B cell (primary cell): ENCODE measurements around the gene PCDHB10. TPM values are rescaled to one million over a fixed set of nuclear protein-coding genes. Genes with fewer than 3 reads are reported as not detected.
"Not testable (repeated sequence)": the region's sequence is repeated elsewhere in the genome, so short reads cannot be mapped to it uniquely, and the experiment has no call there.

Source experiments
- ATAC-seq: fragments of 200-7000 bp; cut with Tn5 transposase; one replicate; pipeline ENCODE4 v1.10.0; 2021; ENCODE audit warnings: low read depth, mild to moderate bottlenecking, moderate number of reproducible peaks, moderate library complexity
- CTCF ChIA-PET: fragments of 350-600 bp; sonication (Branson Sonifier 250); formaldehyde crosslinking; loops from one replicate; lab custom pipeline; 2021; ENCODE audit warnings: antibody characterized with exemption, inconsistent platforms; lab: Charles Lee
- POLR2A ChIA-PET: fragments of 350-600 bp; sonication (Branson Sonifier 250); formaldehyde crosslinking; loops from one replicate; lab custom pipeline; 2021; ENCODE audit warnings: antibody characterized with exemption; lab: Charles Lee
- DNase-seq: peaks from one replicate; pipeline ENCODE4 v3.0.0; 2013
- H2AFZ ChIP-seq: 2 replicates; pipeline ENCODE4 v1.6.1; 2012; ENCODE audit warnings: mild to moderate bottlenecking, low read depth, low read length; ENCODE audit not compliant: insufficient read depth, poor library complexity, severe bottlenecking
- H3K27ac ChIP-seq, 2 donors: 1 replicate in 1 of 2; 2 replicates in 1 of 2; pipeline ENCODE4 v1.5.1; 2012 to 2013; ENCODE audit warnings: low read length in 2 of 2, mild to moderate bottlenecking in 2 of 2, moderate library complexity in 1 of 2
- H3K27me3 ChIP-seq, 4 experiments: fragments of 200-600 bp in 1 of 4; sonication (generic) in 1 of 4; replicated peaks in 1 of 4; 1 replicate in 2 of 4; 2 replicates in 2 of 4; pipeline versions ENCODE4 v1.6.1 to v1.7.0; 2013 to 2016; ENCODE audit warnings: low read length in 3 of 4, mild to moderate bottlenecking in 2 of 4, mixed read lengths in 1 of 4, moderate library complexity in 1 of 4; ENCODE audit not compliant: insufficient read depth in 4 of 4, control insufficient read depth in 3 of 4; ENCODE audit errors: control extremely low read depth in 1 of 4
- H3K36me3 ChIP-seq, 2 experiments: replicated peaks in 1 of 2; 1 replicate in 1 of 2; 2 replicates in 1 of 2; pipeline versions ENCODE4 v1.6.1 to v1.7.1; 2013; ENCODE audit warnings: low read length in 1 of 2; ENCODE audit not compliant: insufficient read depth in 2 of 2, control insufficient read depth in 1 of 2; ENCODE audit errors: control extremely low read depth in 1 of 2, extremely low read depth in 1 of 2
- H3K4me1 ChIP-seq, 2 donors: fragments of 200-600 bp in 1 of 2; sonication (generic) in 1 of 2; 1 replicate in 1 of 2; 2 replicates in 1 of 2; pipeline versions ENCODE4 v1.5.1 to v1.6.1; 2013 to 2017; ENCODE audit warnings: low read length in 2 of 2; ENCODE audit not compliant: control insufficient read depth in 2 of 2, insufficient read depth in 2 of 2
- H3K4me2 ChIP-seq: replicated peaks from 2 replicates; pipeline ENCODE3; 2012; ENCODE audit warnings: mild to moderate bottlenecking, low read depth, low read length; ENCODE audit not compliant: poor library complexity, severe bottlenecking
- H3K4me3 ChIP-seq, 5 experiments: fragments of 200-600 bp in 1 of 5; sonication (generic) in 1 of 5; 1 replicate in 3 of 5; 2 replicates in 2 of 5; pipeline versions ENCODE4 v1.5.1 to v1.7.0; 2011 to 2016; ENCODE audit warnings: low read length in 4 of 5, mild to moderate bottlenecking in 4 of 5, low read depth in 2 of 5, control low read depth in 1 of 5, moderate library complexity in 1 of 5; ENCODE audit not compliant: insufficient read depth in 1 of 5; ENCODE audit errors: control extremely low read depth in 1 of 5, extremely low read depth in 1 of 5
- H3K79me2 ChIP-seq: fragments of 200-600 bp; sonication (generic); one replicate; pipeline ENCODE4 v1.6.0; 2016; ENCODE audit warnings: low read length; ENCODE audit not compliant: control insufficient read depth, insufficient read depth
- H3K9ac ChIP-seq: fragments of 200-600 bp; sonication (generic); 2 replicates; pipeline ENCODE4 v1.6.1; 2017; ENCODE audit warnings: mild to moderate bottlenecking, low read length, moderate library complexity
- H3K9me3 ChIP-seq, 3 donors: one replicate each; pipeline versions ENCODE4 v1.6.1 to v1.7.1; 2013; ENCODE audit warnings: low read length in 2 of 3; ENCODE audit not compliant: control insufficient read depth in 2 of 3, insufficient read depth in 1 of 3; ENCODE audit errors: control extremely low read depth in 1 of 3
- H4K20me1 ChIP-seq: 2 replicates; pipeline ENCODE4 v1.6.0; 2012; ENCODE audit warnings: mild to moderate bottlenecking, low read length; ENCODE audit not compliant: insufficient read depth, control insufficient read depth, poor library complexity, severe bottlenecking
- H3K27ac Mint-ChIP-seq: one replicate; pipeline ENCODE4 v1.8.0; 2021; ENCODE audit warnings: mixed read lengths
- H3K27me3 Mint-ChIP-seq: one replicate; pipeline ENCODE4 v1.8.0; 2021; ENCODE audit warnings: mixed read lengths
- H3K4me1 Mint-ChIP-seq: one replicate; pipeline ENCODE4 v1.8.0; 2021; ENCODE audit warnings: mixed read lengths
- H3K4me3 Mint-ChIP-seq: one replicate; pipeline ENCODE4 v1.8.0; 2021; ENCODE audit warnings: mixed read lengths
- H3K9me3 Mint-ChIP-seq: one replicate; pipeline ENCODE4 v1.8.0; 2022; ENCODE audit warnings: mixed read lengths; ENCODE audit not compliant: insufficient read depth
- EZH2 ChIP-seq: IDR thresholded peaks from 2 replicates; pipeline ENCODE4 v1.6.1; 2012; ENCODE audit warnings: borderline replicate concordance, low read depth, mild to moderate bottlenecking, moderate library complexity, low read length; ENCODE audit not compliant: insufficient read depth, poor library complexity, severe bottlenecking
- WGBS: methylation state at CpG from one replicate; pipeline ENCODE4 v1.1.5; 2013; ENCODE audit warnings: missing lambda C conversion rate; ENCODE audit not compliant: insufficient coverage; 5-methylcytosine and 5-hydroxymethylcytosine counted together
- intact Hi-C: fragments of 100-400 bp; cut with micrococcal nuclease; formaldehyde crosslinking; loops from one replicate; pipeline ENCODE4 v1.10.0; 2022
- polyA plus RNA-seq: library from polyadenylated mRNA; depleted of rRNA; stranded (reverse); fragments of >200 nt; gene quantifications from 2 replicates; pipeline ENCODE4 v1.2.3, GENCODE V29; 2012
- total RNA-seq, 2 donors: library from RNA; stranded (reverse); fragments of 120-200 nt in 1 of 2; gene quantifications; 1 replicate in 1 of 2; 2 replicates in 1 of 2; pipeline versions ENCODE4 v1.2.3 to v1.2.4, GENCODE V29; 2013 to 2022
- TF ChIP-seq, protein P1 (sequence below): fragments of 200-600 bp; IDR thresholded peaks from one replicate; pipeline ENCODE4 v1.8.0; 2022; ENCODE audit warnings: antibody characterized with exemption, mild to moderate bottlenecking

Gene PCDHB10
- total and polyA plus RNA-seq, 2 donors (not counting 1 experiment from before 2014, with no cell fraction given), result not detected

- no peaks in the 10 kb centered on the region for H3K36me3 ChIP-seq
- 19% methylated on average over 13 of the region's 13 CpGs for WGBS
- ChIA-PET CTCF (no interaction called here), POLR2A (no interaction called here)
- DNase-seq (no peak), ATAC-seq (no peak)
- H3K4me1 ChIP-seq, result peaks cover 0 to 4% of the 10 kb centered on the region in 2 donors
- H4K20me1 ChIP-seq, result no peaks in the 10 kb centered on the region
- no peak within 1 kb of the TSS for H3K27ac ChIP-seq
- Mint-ChIP-seq H3K27me3 (peaks cover 29% of the 10 kb centered on the region), H3K4me1 (peaks cover 5% of the 10 kb centered on the region), H3K4me3 (no peak within 1 kb of the TSS), H3K27ac (no peak within 1 kb of the TSS), H3K9me3 (peaks cover 2% of the 10 kb centered on the region)
- peaks cover 0 to 10% (median 7%) of the 10 kb centered on the region in 4 experiments for H3K27me3 ChIP-seq
- H3K4me3 ChIP-seq, result no peak within 1 kb of the TSS
- no peak within 1 kb of the TSS for H2AFZ ChIP-seq
- H3K4me2 ChIP-seq, result no peak within 1 kb of the TSS
- TF ChIP-seq EZH2, result no peak
- TF ChIP-seq, protein P1, sequence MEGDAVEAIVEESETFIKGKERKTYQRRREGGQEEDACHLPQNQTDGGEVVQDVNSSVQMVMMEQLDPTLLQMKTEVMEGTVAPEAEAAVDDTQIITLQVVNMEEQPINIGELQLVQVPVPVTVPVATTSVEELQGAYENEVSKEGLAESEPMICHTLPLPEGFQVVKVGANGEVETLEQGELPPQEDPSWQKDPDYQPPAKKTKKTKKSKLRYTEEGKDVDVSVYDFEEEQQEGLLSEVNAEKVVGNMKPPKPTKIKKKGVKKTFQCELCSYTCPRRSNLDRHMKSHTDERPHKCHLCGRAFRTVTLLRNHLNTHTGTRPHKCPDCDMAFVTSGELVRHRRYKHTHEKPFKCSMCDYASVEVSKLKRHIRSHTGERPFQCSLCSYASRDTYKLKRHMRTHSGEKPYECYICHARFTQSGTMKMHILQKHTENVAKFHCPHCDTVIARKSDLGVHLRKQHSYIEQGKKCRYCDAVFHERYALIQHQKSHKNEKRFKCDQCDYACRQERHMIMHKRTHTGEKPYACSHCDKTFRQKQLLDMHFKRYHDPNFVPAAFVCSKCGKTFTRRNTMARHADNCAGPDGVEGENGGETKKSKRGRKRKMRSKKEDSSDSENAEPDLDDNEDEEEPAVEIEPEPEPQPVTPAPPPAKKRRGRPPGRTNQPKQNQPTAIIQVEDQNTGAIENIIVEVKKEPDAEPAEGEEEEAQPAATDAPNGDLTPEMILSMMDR, result no peak
- intact Hi-C loops, result loop anchor here (10.0 kb wide), 1 partner anchor 383 kb away; no protein-coding TSS in a partner anchor
- H3K9me3 ChIP-seq, result peaks cover 0 to 34% (median 5%) of the 10 kb centered on the region in 3 donors
- H3K9ac ChIP-seq, result no peak within 1 kb of the TSS
- H3K79me2 ChIP-seq, result no peaks in the 10 kb centered on the region
These were observed 9.9 kb upstream of the PCDHB10 start, which contains the start of gene PCDHB16 for GRCh38 chr5:141182248-141182647. PCDHB16 (plus strand) TSS chr5:141182387; CDS start chr5:141182560, 173 bp downstream.

GRCh38 chr5:141184117-141184855 lies 7.9 kb upstream of the PCDHB10 start:
- H3K27me3 Mint-ChIP-seq, result peaks cover 33% of the 10 kb centered on the region
- CTCF ChIA-PET, H3K27ac ChIP-seq, H3K4me3 Mint-ChIP-seq, H3K4me1 ChIP-seq, H3K9me3 Mint-ChIP-seq, H3K4me1 Mint-ChIP-seq, POLR2A ChIA-PET, DNase-seq, H3K79me2 ChIP-seq, H3K4me2 ChIP-seq, H3K9ac ChIP-seq, H3K36me3 ChIP-seq, H4K20me1 ChIP-seq, H3K27ac Mint-ChIP-seq, H2AFZ ChIP-seq, H3K4me3 ChIP-seq, ATAC-seq: not testable (repeated sequence)
- whole genome bisulfite sequencing, result 39% methylated on average over 15 of the region's 69 CpGs
- H3K27me3 ChIP-seq, result peaks cover 0 to 14% (median 8%) of the 10 kb centered on the region in 4 experiments
- intact Hi-C loops, result loop anchor here (10.0 kb wide), 1 partner anchor 381 kb away; no protein-coding TSS in a partner anchor
- peaks cover 0 to 36% (median 5%) of the 10 kb centered on the region in 3 donors for H3K9me3 ChIP-seq
